Keratinocyte (primary cell): Measurements from ENCODE around the gene HMCN2. TPM values are rescaled to one million over a fixed set of nuclear protein-coding genes. Genes with fewer than 3 reads are reported as not detected.

Experiments used
- DNase-seq: peaks from one replicate; pipeline ENCODE4 v3.0.0-alpha.2; 2011; ENCODE audit warnings: low read depth, missing footprints, low spot score
- FAIRE-seq: peaks from 2 replicates; lab custom pipeline; 2011; peaks lifted over from hg19 to GRCh38; lab: Jason Lieb, UNC
- H2AFZ ChIP-seq: 2 replicates; pipeline ENCODE4 v1.6.0; 2012; ENCODE audit warnings: low read length, control low read depth, inconsistent platforms; ENCODE audit not compliant: control insufficient read depth
- H3K27ac ChIP-seq: 2 replicates; pipeline ENCODE4 v1.5.1; 2011; ENCODE audit warnings: low read length; ENCODE audit not compliant: control insufficient read depth, insufficient read depth
- H3K27me3 ChIP-seq: 3 replicates; pipeline ENCODE4 v1.6.0; 2011; ENCODE audit warnings: low read length; ENCODE audit not compliant: control insufficient read depth, insufficient read depth; ENCODE audit errors: extremely low read depth
- H3K36me3 ChIP-seq, 2 experiments: 2 replicates in 1 of 2; 3 replicates in 1 of 2; pipeline ENCODE4 v1.5.1; 2011; ENCODE audit warnings: low read length in 2 of 2, mild to moderate bottlenecking in 1 of 2; ENCODE audit not compliant: control insufficient read depth in 2 of 2, insufficient read depth in 2 of 2; ENCODE audit errors: extremely low read depth in 1 of 2
- H3K4me1 ChIP-seq: 3 replicates; pipeline ENCODE4 v1.5.1; 2011; ENCODE audit warnings: low read length; ENCODE audit not compliant: control insufficient read depth, insufficient read depth; ENCODE audit errors: extremely low read depth
- H3K4me2 ChIP-seq: 3 replicates; pipeline ENCODE4 v1.6.0; 2011; ENCODE audit warnings: low read depth, low read length; ENCODE audit not compliant: control insufficient read depth, insufficient read depth; ENCODE audit errors: extremely low read depth
- H3K4me3 ChIP-seq, 3 experiments: fragments of 200-600 bp in 1 of 3; sonication (generic) in 1 of 3; 2 replicates in 2 of 3; 3 replicates in 1 of 3; pipeline ENCODE4 v1.5.1; 2011 to 2016; ENCODE audit warnings: low read length in 3 of 3, mild to moderate bottlenecking in 3 of 3, control low read depth in 2 of 3, inconsistent platforms in 1 of 3, low read depth in 1 of 3, mixed read lengths in 1 of 3, mixed run types in 1 of 3, moderate library complexity in 1 of 3; ENCODE audit not compliant: control insufficient read depth in 2 of 3, insufficient read depth in 2 of 3; ENCODE audit errors: extremely low read depth in 1 of 3
- H3K79me2 ChIP-seq: 2 replicates; pipeline ENCODE4 v1.6.0; 2012; ENCODE audit warnings: low read length; ENCODE audit not compliant: control insufficient read depth, insufficient read depth
- H3K9ac ChIP-seq: 3 replicates; pipeline ENCODE4 v1.6.0; 2011; ENCODE audit warnings: low read length; ENCODE audit not compliant: control insufficient read depth, insufficient read depth; ENCODE audit errors: extremely low read depth
- H3K9me1 ChIP-seq: 3 replicates; pipeline ENCODE4 v1.6.0; 2011; ENCODE audit warnings: low read length; ENCODE audit not compliant: control insufficient read depth, insufficient read depth; ENCODE audit errors: extremely low read depth
- H3K9me3 ChIP-seq: 2 replicates; pipeline ENCODE4 v1.5.1; 2012; ENCODE audit warnings: low read depth, low read length; ENCODE audit not compliant: control insufficient read depth
- H4K20me1 ChIP-seq: 3 replicates; pipeline ENCODE4 v1.6.0; 2011; ENCODE audit warnings: low read length; ENCODE audit not compliant: control insufficient read depth, insufficient read depth; ENCODE audit errors: extremely low read depth
- EZH2 ChIP-seq: IDR thresholded peaks from one replicate; pipeline ENCODE4 v1.6.1; 2012; ENCODE audit warnings: inconsistent platforms, mild to moderate bottlenecking, low read length, moderate library complexity
- dilution Hi-C: fragments of 300-500 bp; cut with MboI; formaldehyde crosslinking; loops from one replicate; pipeline ENCODE4 v1.7.0; 2020; ENCODE audit warnings: low sequenced_read_pairs; ENCODE audit not compliant: extremely low pct_ligation_motif_present
- polyA plus RNA-seq, 5 experiments: library from polyadenylated mRNA; depleted of rRNA in 3 of 5; stranded (reverse) in 3 of 5; stranded (forward) in 1 of 5; unstranded in 1 of 5; fragments of >200 nt; gene quantifications; 1 replicate in 1 of 5; 2 replicates in 3 of 5; 3 replicates in 1 of 5; pipeline versions ENCODE4 v1.2.1 to v1.2.3, GENCODE V29; 2011 to 2012; ENCODE audit warnings: missing spikeins in 2 of 5, low read depth in 1 of 5, low replicate concordance in 1 of 5
- TF ChIP-seq, protein P1 (sequence below), 3 experiments: IDR thresholded peaks in 1 of 3; conservative IDR thresholded peaks in 1 of 3; optimal IDR thresholded peaks in 1 of 3; 2 replicates in 2 of 3; 3 replicates in 1 of 3; pipeline versions ENCODE3 to v1.5.1; 2011; ENCODE audit warnings: low read length in 3 of 3, mild to moderate bottlenecking in 3 of 3, moderate library complexity in 2 of 3, control low read depth in 1 of 3, inconsistent platforms in 1 of 3; ENCODE audit not compliant: insufficient read depth in 2 of 3; ENCODE audit errors: extremely low read depth in 1 of 3

HMCN2 gene
- polyA plus RNA-seq, 1 donor (not counting 4 experiments of a cell fraction or from before 2014, with no cell fraction given) = not detected

DNA sequence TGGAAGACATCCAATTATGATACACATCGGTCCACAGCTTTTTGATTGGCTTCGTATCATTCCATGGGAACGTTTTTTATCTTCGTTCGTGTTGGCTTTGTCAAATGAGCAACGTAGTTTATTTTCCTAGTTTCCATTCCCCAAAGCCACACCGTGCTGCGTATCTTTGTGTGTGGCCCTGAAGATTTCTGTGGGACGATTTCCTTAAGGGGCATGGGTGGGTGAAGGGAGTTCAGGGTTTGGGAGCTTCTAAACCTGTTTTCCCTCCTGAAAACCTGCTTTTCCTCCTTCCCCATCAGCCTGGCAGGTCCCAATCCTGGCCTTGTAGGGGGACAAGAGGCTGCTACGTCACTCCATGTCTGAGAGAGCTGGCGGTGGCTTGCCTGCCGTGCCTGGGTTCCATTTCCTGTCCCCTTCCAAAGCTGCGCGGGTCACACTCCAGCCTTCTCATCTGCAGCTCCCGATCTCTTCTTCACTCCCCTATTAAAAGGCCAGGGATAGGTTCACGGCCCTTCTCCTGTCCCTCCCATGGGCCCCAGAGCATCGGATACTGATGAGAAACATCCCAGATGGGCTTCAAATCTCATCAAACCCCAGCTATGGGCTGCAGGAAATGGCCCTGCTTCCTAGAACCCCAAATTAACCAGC lies 155.7 kb downstream of the HMCN2 start:
- Histone ChIP-seq H4K20me1 (no peaks in the 10 kb centered on the region), H3K36me3 (no peaks in the 10 kb centered on the region), H3K9me3 (no peaks in the 10 kb centered on the region), H3K27me3 (peaks cover 31% of the 10 kb centered on the region), H3K9me1 (no peaks in the 10 kb centered on the region), H2AFZ (no peak overlapping the region), H3K27ac (no peak overlapping the region), H3K4me3 (no peak overlapping the region), H3K9ac (no peak overlapping the region), H3K4me2 (no peak overlapping the region), H3K4me1 (peaks cover 5% of the 10 kb centered on the region), H3K79me2 (no peaks in the 10 kb centered on the region)
- TF ChIP-seq, protein P1, sequence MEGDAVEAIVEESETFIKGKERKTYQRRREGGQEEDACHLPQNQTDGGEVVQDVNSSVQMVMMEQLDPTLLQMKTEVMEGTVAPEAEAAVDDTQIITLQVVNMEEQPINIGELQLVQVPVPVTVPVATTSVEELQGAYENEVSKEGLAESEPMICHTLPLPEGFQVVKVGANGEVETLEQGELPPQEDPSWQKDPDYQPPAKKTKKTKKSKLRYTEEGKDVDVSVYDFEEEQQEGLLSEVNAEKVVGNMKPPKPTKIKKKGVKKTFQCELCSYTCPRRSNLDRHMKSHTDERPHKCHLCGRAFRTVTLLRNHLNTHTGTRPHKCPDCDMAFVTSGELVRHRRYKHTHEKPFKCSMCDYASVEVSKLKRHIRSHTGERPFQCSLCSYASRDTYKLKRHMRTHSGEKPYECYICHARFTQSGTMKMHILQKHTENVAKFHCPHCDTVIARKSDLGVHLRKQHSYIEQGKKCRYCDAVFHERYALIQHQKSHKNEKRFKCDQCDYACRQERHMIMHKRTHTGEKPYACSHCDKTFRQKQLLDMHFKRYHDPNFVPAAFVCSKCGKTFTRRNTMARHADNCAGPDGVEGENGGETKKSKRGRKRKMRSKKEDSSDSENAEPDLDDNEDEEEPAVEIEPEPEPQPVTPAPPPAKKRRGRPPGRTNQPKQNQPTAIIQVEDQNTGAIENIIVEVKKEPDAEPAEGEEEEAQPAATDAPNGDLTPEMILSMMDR (optimal IDR thresholded peaks at IDR 0.05 in 1 of 3, IDR thresholded peaks at IDR 0.05 in 1 of 3, conservative IDR thresholded peaks at IDR 0.05 in 1 of 3; ENCODE audit: extremely low read depth in 1 of 3, insufficient read depth in 2 of 3, low read length in 3 of 3) = no peak
- no peak for TF ChIP-seq EZH2
- DNase-seq (no peak), FAIRE-seq (no peak)
- dilution Hi-C loops = no loop called here

GRCh38 chr9:130421802-130422276 lies 156.3 kb downstream of the HMCN2 start:
- H3K79me2 ChIP-seq = no peaks in the 10 kb centered on the region
- peaks cover 31% of the 10 kb centered on the region for H3K27me3 ChIP-seq
- no peak for DNase-seq
- no peak overlapping the region for H3K27ac ChIP-seq
- no peaks in the 10 kb centered on the region for H3K9me1 ChIP-seq
- no peak for FAIRE-seq
- H4K20me1 ChIP-seq = no peaks in the 10 kb centered on the region
- no peak overlapping the region for H3K4me2 ChIP-seq
- no peaks in the 10 kb centered on the region for H3K36me3 ChIP-seq
- no peak overlapping the region for H3K9ac ChIP-seq
- peaks cover 11% of the 10 kb centered on the region for H3K4me1 ChIP-seq
- TF ChIP-seq, protein P1 (optimal IDR thresholded peaks at IDR 0.05 in 1 of 3, IDR thresholded peaks at IDR 0.05 in 1 of 3, conservative IDR thresholded peaks at IDR 0.05 in 1 of 3; ENCODE audit: extremely low read depth in 1 of 3, insufficient read depth in 2 of 3, low read length in 3 of 3) = no peak
- no peak for TF ChIP-seq EZH2
- H3K9me3 ChIP-seq = no peaks in the 10 kb centered on the region
- no peak overlapping the region for H2AFZ ChIP-seq
- H3K4me3 ChIP-seq = no peak overlapping the region
- dilution Hi-C loops = no loop called here
